NAMALWA (cell line): ENCODE data around the gene OR6B1.

ENCODE experiments used
- DNase-seq: peaks from one replicate; pipeline ENCODE4 v3.0.0-alpha.2; 2015; ENCODE audit warnings: low spot score

The OR6B1 gene

GRCh38 chr7:144000020-144000419 lies at the start of gene OR6B1:
Gene OR6B1 (plus strand): TSS chr7:144000320. CDS start chr7:144003997, 3,677 bp downstream.
- no peak for DNase-seq

GRCh38 chr7:143953421-143953820 lies 46.7 kb upstream of the OR6B1 start:
- no peak for DNase-seq

GRCh38 chr7:143954135-143954534 lies 46.0 kb upstream of the OR6B1 start:
- DNase-seq: no peak

- no peak for DNase-seq
Measured at GRCh38 chr7:143954544-143954943, 45.6 kb upstream of the OR6B1 start, which contains the start of gene OR2F1. Gene OR2F1 (plus strand): TSS chr7:143954844. CDS start chr7:143959971, 5,127 bp downstream.

- DNase-seq: no peak
Measured at GRCh38 chr7:143958781-143959180, 41.3 kb upstream of the OR6B1 start.

GRCh38 chr7:143960813-143961610 lies 39.1 kb upstream of the OR6B1 start:
- DNase-seq: no peak

- DNase-seq: no peak
Measured at GRCh38 chr7:143965280-143965679, 34.8 kb upstream of the OR6B1 start.

- DNase-seq: no peak
Measured at GRCh38 chr7:143967398-143967797, 32.7 kb upstream of the OR6B1 start.

GRCh38 chr7:143973870-143974416 lies 26.2 kb upstream of the OR6B1 start:
- no peak for DNase-seq

- no peak for DNase-seq
Measured at GRCh38 chr7:143974459-143974858, 25.7 kb upstream of the OR6B1 start.

GRCh38 chr7:143975617-143976016 lies 24.5 kb upstream of the OR6B1 start:
- DNase-seq: peak; percentile 26

GRCh38 chr7:143978585-143978984 lies 21.5 kb upstream of the OR6B1 start:
- DNase-seq: no peak

- no peak for DNase-seq
Measured at GRCh38 chr7:143979359-143979758, 20.8 kb upstream of the OR6B1 start.

GRCh38 chr7:143979998-143980397 lies 20.1 kb upstream of the OR6B1 start:
- DNase-seq: no peak

- DNase-seq: no peak
Measured at GRCh38 chr7:143980746-143981510, 19.2 kb upstream of the OR6B1 start.

GRCh38 chr7:143983960-143984359 lies 16.2 kb upstream of the OR6B1 start:
- no peak for DNase-seq

- DNase-seq: no peak
Measured at GRCh38 chr7:143987513-143987912, 12.6 kb upstream of the OR6B1 start.

- no peak for DNase-seq
Measured at GRCh38 chr7:143988976-143989745, 11.0 kb upstream of the OR6B1 start.

- no peak for DNase-seq
Measured at GRCh38 chr7:143992670-143993069, 7.5 kb upstream of the OR6B1 start.

GRCh38 chr7:143993924-143994323 lies 6.2 kb upstream of the OR6B1 start:
- no peak for DNase-seq

GRCh38 chr7:144001543-144001942 lies 1.4 kb downstream of the OR6B1 start:
- no peak for DNase-seq

- no peak for DNase-seq
Measured at GRCh38 chr7:144004703-144005102, 4.6 kb downstream of the OR6B1 start.
